C4-2B (cell line): ENCODE results near the gene KLHL33.

Experiments used
- CTCF ChIP-seq: fragments of 450-650 bp; conservative IDR thresholded peaks from 2 replicates; pipeline ENCODE4 v1.5.1; 2017; ENCODE audit warnings: mild to moderate bottlenecking
- ZFX ChIP-seq: fragments of 450-650 bp; IDR thresholded peaks from 2 replicates; pipeline ENCODE4 v1.6.1; 2017

- no peak for TF ChIP-seq CTCF
- TF ChIP-seq ZFX, result no peak
These were observed 14.7 kb downstream of the KLHL33 start for GRCh38 chr14:20421267-20421666.
